Measurements from ENCODE around the gene AKT3.
"Not testable (repeated sequence)": the region's sequence is repeated elsewhere in the genome, so short reads cannot be mapped to it uniquely, and the experiment has no call there.

AKT3 gene

DNA sequence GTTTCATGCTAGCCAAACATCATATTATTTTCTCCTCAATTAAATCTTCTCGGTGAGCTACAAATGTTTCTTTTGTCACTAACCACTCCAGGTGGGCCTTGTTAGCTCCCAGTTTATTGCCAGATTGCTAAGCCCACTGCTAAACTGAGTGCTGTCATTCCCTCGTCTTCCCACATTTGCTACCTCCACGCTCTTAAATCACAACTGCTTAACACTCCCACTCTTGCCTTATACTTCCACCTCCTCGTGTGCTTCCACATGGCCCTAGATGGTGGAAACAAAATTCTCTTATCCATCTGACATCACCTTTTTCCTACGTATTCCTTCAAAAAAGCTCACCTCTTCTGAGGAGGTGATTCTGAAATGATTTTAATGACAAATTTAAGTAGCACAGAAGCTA, 34.6 kb upstream of the AKT3 start:
- no peaks in the 10 kb centered on the region for H3K27me3 Mint-ChIP-seq (ENCODE audit: low read depth, poor library complexity)

DNA sequence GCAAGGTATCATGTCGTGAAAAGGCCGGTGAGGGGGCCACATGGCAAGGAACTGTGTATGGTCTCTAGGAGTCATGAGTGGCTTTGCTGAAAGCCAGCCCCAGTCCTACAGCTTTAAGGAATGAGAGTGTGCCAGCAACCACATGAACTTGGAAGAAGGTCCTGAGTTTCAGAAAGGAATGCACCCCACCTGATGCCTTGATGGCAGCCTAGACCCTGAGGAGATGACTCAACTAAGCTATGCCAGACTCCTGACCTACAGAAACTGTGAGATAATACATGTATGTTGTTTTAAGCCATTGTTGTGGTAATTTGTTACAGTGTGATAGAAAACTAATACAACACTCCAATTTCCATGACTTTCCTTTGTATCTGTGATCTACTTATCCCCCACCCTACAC, 33.5 kb upstream of the AKT3 start:
- no peaks in the 10 kb centered on the region for H3K36me3 Mint-ChIP-seq (ENCODE audit: low read depth)
- no peak overlapping the region for H3K4me3 Mint-ChIP-seq
- H3K4me1 Mint-ChIP-seq: peaks cover 4% of the 10 kb centered on the region
- TF ChIP-seq, protein P1, sequence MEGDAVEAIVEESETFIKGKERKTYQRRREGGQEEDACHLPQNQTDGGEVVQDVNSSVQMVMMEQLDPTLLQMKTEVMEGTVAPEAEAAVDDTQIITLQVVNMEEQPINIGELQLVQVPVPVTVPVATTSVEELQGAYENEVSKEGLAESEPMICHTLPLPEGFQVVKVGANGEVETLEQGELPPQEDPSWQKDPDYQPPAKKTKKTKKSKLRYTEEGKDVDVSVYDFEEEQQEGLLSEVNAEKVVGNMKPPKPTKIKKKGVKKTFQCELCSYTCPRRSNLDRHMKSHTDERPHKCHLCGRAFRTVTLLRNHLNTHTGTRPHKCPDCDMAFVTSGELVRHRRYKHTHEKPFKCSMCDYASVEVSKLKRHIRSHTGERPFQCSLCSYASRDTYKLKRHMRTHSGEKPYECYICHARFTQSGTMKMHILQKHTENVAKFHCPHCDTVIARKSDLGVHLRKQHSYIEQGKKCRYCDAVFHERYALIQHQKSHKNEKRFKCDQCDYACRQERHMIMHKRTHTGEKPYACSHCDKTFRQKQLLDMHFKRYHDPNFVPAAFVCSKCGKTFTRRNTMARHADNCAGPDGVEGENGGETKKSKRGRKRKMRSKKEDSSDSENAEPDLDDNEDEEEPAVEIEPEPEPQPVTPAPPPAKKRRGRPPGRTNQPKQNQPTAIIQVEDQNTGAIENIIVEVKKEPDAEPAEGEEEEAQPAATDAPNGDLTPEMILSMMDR (IDR thresholded peaks at IDR 0.05): no peak
- H3K27me3 Mint-ChIP-seq (ENCODE audit: low read depth, poor library complexity): no peaks in the 10 kb centered on the region
- no peak for DNase-seq
- H3K9me3 Mint-ChIP-seq: peaks cover 4% of the 10 kb centered on the region
- no peak overlapping the region for H3K27ac Mint-ChIP-seq

More for the DNA sequence above, 34.6 kb upstream of the AKT3 start:
- TF ChIP-seq, protein P1 (IDR thresholded peaks at IDR 0.05): no peak
- H3K4me3 Mint-ChIP-seq: no peak overlapping the region
- H3K36me3 Mint-ChIP-seq (ENCODE audit: low read depth): no peaks in the 10 kb centered on the region
- DNase-seq: no peak
- peaks cover 4% of the 10 kb centered on the region for H3K4me1 Mint-ChIP-seq
- peaks cover under 1% of the 10 kb centered on the region for H3K9me3 Mint-ChIP-seq
- no peak overlapping the region for H3K27ac Mint-ChIP-seq

DNA sequence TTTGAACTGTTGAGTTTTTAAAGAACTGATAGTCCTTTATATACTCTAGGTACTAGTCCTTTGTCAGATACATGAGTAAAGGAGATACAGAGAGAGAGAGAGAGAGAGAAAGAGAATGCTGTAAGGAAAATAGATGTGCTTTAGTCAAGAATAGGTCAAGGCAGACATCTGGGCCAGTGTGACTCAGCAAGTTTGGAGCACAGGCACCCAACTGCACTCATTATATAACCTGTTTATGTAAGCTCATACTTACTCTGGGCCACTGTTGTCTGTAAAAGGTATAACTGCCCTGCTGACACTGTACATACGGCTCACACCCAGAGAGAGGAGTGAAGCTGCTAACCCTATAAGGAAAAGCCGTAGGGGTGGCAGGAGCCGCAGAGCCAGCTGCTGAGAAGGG, 32.2 kb upstream of the AKT3 start:
- no peak for DNase-seq
- Mint-ChIP-seq H3K9me3 (peaks cover 12% of the 10 kb centered on the region), H3K27me3 (ENCODE audit: low read depth, poor library complexity) (no peaks in the 10 kb centered on the region), H3K27ac (no peak overlapping the region), H3K36me3 (ENCODE audit: low read depth) (no peaks in the 10 kb centered on the region), H3K4me1 (peaks cover 4% of the 10 kb centered on the region), H3K4me3 (no peak overlapping the region)
- TF ChIP-seq, protein P1 (IDR thresholded peaks at IDR 0.05): no peak

GRCh38 chr1:243877058-243877457, 27.0 kb upstream of the AKT3 start:
- H3K4me3 Mint-ChIP-seq; H3K27me3 Mint-ChIP-seq (ENCODE audit: low read depth, poor library complexity); H3K27ac Mint-ChIP-seq; DNase-seq; H3K4me1 Mint-ChIP-seq; H3K36me3 Mint-ChIP-seq (ENCODE audit: low read depth): not testable (repeated sequence)
- peaks cover 32% of the 10 kb centered on the region for H3K9me3 Mint-ChIP-seq

DNA sequence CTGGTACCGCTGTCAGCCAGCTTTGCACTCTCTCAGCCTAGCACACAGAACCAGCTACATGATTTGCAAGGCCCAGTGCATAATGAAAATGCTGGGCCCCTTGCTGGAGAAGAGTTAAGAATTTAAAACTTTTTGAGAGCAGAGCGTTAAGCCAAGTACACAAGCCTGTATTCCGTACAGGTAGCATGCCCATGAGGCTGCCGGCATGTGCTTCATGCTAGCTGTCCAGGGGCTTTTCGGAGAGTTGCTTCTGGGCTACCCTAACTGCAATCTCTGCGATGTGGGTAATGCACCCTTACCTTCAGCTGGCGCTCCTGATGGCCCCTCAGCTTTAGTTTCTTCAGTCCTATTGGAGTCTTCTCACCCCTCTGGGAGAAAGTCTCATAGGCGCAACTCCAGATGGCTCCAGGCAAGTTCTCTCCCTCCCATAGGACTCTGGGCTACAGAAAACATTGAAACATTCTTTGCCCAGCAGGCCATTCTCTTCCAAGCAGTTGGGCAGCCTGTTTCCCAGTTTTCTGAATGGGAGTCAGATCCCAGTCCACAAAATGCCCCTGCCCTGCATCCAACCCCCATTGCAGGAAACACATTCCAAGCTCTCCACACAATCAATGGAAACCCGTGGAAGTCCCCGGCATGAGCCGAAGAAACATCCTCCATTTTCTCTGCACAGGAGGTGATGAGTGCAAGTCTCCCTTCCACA, 5.7 kb upstream of the AKT3 start:
- H3K27ac Mint-ChIP-seq: no peak overlapping the region
- H3K9me3 Mint-ChIP-seq: no peaks in the 10 kb centered on the region
- peaks cover 16% of the 10 kb centered on the region for H3K4me1 Mint-ChIP-seq
- H3K4me3 Mint-ChIP-seq: no peak overlapping the region
- no peak for DNase-seq
- TF ChIP-seq, protein P1 (IDR thresholded peaks at IDR 0.05): no peak
- peaks cover 37% of the 10 kb centered on the region for H3K27me3 Mint-ChIP-seq (ENCODE audit: low read depth, poor library complexity)
- H3K36me3 Mint-ChIP-seq (ENCODE audit: low read depth): no peaks in the 10 kb centered on the region

DNA sequence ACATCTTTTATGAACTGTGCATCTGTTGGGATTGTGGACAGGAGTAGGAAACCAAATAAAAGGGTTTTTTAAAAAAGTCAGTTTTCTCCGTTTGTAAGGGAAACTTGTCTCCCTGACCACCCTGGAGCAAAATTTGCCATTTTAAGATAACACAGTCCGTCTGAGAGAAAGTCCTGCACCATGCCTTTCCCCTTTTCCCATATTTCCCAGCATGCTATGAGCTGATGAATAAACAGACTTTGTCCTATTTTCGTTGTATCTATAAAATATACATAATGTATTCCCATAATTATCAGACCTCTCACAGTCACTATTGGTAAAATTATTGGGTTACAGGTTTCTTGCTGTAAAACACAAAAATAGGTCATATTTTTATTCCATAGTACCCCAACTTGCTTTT, 1.7 kb upstream of the AKT3 start:
- TF ChIP-seq, protein P1 (IDR thresholded peaks at IDR 0.05): no peak
- no peaks in the 10 kb centered on the region for H3K9me3 Mint-ChIP-seq
- DNase-seq: no peak
- H3K36me3 Mint-ChIP-seq (ENCODE audit: low read depth): no peaks in the 10 kb centered on the region
- peak overlapping the region; percentile 95 for H3K4me3 Mint-ChIP-seq
- H3K27ac Mint-ChIP-seq: peak overlapping the region; percentile 76
- H3K4me1 Mint-ChIP-seq: peaks cover 30% of the 10 kb centered on the region
- H3K27me3 Mint-ChIP-seq (ENCODE audit: low read depth, poor library complexity): peaks cover 8% of the 10 kb centered on the region
